ENCODE data around the gene PTPN7. TPM values are rescaled to one million over a fixed set of nuclear protein-coding genes. Genes with fewer than 3 reads are reported as not detected.
"Not testable (repeated sequence)": the region's sequence is repeated elsewhere in the genome, so short reads cannot be mapped to it uniquely, and the experiment has no call there.

PTPN7 gene
- total RNA-seq, 1 experiment from 2014 or later, result not detected

DNA sequence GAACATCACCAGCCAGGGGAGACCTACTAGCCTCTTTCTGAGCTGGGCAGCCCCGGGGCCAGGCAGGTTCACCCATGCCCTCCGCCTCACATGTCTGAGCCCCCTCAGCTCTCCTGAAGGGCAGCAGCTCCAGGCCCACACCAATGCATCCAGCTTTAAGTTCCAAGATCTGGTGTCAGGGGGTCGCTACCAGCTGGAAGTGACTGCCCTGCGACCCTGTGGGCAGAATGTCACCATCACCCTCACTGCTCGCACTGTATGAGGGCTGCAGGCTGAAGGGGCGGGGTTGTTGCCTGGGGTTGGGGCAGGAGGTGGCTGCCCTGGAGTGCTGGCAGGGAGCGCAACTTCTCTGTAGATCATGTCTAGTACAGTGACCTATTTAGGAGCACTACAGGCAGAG lies 8.5 kb upstream of the PTPN7 start:
- CTCF ChIA-PET, result no interaction called here
- intact Hi-C loops (cut with micrococcal nuclease; ENCODE audit: unreplicated experiment), result no loop called here
- no peak overlapping the region for H3K4me2 ChIP-seq

GRCh38 chr1:202167708-202168415 lies 7.5 kb upstream of the PTPN7 start:
- Histone ChIP-seq H3K36me3 (ENCODE audit: low read depth) (no peaks in the 10 kb centered on the region), H3K27ac (no peak overlapping the region), H3F3A (ENCODE audit: insufficient read depth, low read depth) (no peaks in the 10 kb centered on the region), H2AFZ (no peak overlapping the region), H3K4me1 (replicated peaks; ENCODE audit: insufficient read depth) (no peaks in the 10 kb centered on the region), H3K9me2 (ENCODE audit: insufficient read depth) (no peaks in the 10 kb centered on the region), H3K27me3 (ENCODE audit: insufficient read depth, low read depth) (peaks cover 7% of the 10 kb centered on the region; the same call in 1 of the 2 replicates), H4K20me1 (ENCODE audit: insufficient read depth) (no peaks in the 10 kb centered on the region), H3K4me3 (no peak overlapping the region), H3K9me3 (ENCODE audit: insufficient read depth, low read depth) (no peaks in the 10 kb centered on the region), H3K4me2 (no peak overlapping the region), H3K79me2 (ENCODE audit: low read depth) (no peaks in the 10 kb centered on the region)
- ChIA-PET CTCF (no interaction called here), POLR2A (ENCODE audit: unreplicated experiment) (no interaction called here)
- no peak for TF ChIP-seq EZH2 (IDR thresholded peaks at IDR 0.05; ENCODE audit: low read depth)
- TF ChIP-seq, protein P1, sequence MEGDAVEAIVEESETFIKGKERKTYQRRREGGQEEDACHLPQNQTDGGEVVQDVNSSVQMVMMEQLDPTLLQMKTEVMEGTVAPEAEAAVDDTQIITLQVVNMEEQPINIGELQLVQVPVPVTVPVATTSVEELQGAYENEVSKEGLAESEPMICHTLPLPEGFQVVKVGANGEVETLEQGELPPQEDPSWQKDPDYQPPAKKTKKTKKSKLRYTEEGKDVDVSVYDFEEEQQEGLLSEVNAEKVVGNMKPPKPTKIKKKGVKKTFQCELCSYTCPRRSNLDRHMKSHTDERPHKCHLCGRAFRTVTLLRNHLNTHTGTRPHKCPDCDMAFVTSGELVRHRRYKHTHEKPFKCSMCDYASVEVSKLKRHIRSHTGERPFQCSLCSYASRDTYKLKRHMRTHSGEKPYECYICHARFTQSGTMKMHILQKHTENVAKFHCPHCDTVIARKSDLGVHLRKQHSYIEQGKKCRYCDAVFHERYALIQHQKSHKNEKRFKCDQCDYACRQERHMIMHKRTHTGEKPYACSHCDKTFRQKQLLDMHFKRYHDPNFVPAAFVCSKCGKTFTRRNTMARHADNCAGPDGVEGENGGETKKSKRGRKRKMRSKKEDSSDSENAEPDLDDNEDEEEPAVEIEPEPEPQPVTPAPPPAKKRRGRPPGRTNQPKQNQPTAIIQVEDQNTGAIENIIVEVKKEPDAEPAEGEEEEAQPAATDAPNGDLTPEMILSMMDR (conservative IDR thresholded peaks at IDR 0.05), result no peak
- intact Hi-C loops (cut with micrococcal nuclease; ENCODE audit: unreplicated experiment), result no loop called here
- DNase-seq, result no peak
- BruUV-seq (replicated peaks), result no TSS peak

More for the DNA sequence above, 8.5 kb upstream of the PTPN7 start:
- H3F3A ChIP-seq (ENCODE audit: insufficient read depth, low read depth), result no peaks in the 10 kb centered on the region
- no peaks in the 10 kb centered on the region for H3K4me1 ChIP-seq (replicated peaks; ENCODE audit: insufficient read depth)
- POLR2A ChIA-PET (ENCODE audit: unreplicated experiment), result no interaction called here
- BruUV-seq (replicated peaks), result no TSS peak
- H4K20me1 ChIP-seq (ENCODE audit: insufficient read depth), result no peaks in the 10 kb centered on the region
- no peak for DNase-seq
- H2AFZ ChIP-seq, result no peak overlapping the region
- no peak overlapping the region for H3K27ac ChIP-seq
- no peak overlapping the region for H3K4me3 ChIP-seq
- no peaks in the 10 kb centered on the region for H3K36me3 ChIP-seq (ENCODE audit: low read depth)
- TF ChIP-seq, protein P1 (conservative IDR thresholded peaks at IDR 0.05), result no peak
- TF ChIP-seq EZH2 (IDR thresholded peaks at IDR 0.05; ENCODE audit: low read depth), result no peak
- peaks cover 7% of the 10 kb centered on the region; the same call in 1 of the 2 replicates for H3K27me3 ChIP-seq (ENCODE audit: insufficient read depth, low read depth)
- no peaks in the 10 kb centered on the region for H3K9me3 ChIP-seq (ENCODE audit: insufficient read depth, low read depth)
- H3K79me2 ChIP-seq (ENCODE audit: low read depth), result no peaks in the 10 kb centered on the region
- H3K9me2 ChIP-seq (ENCODE audit: insufficient read depth), result no peaks in the 10 kb centered on the region

DNA sequence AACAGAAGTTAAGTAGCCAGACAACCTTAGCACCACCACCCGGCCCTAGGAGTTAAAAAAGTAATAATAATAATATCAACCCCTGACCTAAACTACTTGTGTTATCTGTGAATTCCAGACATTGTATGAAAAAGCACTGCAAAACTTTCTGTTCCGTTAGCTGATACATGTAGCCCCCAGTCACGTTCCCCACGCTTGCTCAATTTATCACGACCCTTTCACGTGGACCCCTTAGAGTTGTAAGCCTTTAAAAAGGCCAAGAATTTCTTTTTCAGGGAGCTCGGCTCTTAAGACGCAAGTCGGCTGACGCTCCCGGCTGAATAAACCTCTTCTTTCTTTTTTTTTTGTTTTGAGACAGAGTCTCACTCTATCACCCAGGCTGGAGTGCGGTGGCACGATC lies 6.7 kb upstream of the PTPN7 start:
- H3K79me2 ChIP-seq (ENCODE audit: low read depth); H3K4me1 ChIP-seq (replicated peaks; ENCODE audit: insufficient read depth); H4K20me1 ChIP-seq (ENCODE audit: insufficient read depth); H3K27ac ChIP-seq; DNase-seq; H2AFZ ChIP-seq; H3K36me3 ChIP-seq (ENCODE audit: low read depth); H3K4me3 ChIP-seq; H3K9me2 ChIP-seq (ENCODE audit: insufficient read depth); H3F3A ChIP-seq (ENCODE audit: insufficient read depth, low read depth); intact Hi-C loops (cut with micrococcal nuclease; ENCODE audit: unreplicated experiment); H3K27me3 ChIP-seq (ENCODE audit: insufficient read depth, low read depth); CTCF ChIA-PET; H3K9me3 ChIP-seq (ENCODE audit: insufficient read depth, low read depth); POLR2A ChIA-PET (ENCODE audit: unreplicated experiment); BruUV-seq (replicated peaks); H3K4me2 ChIP-seq: not testable (repeated sequence)
